ENCODE data around the gene ZCCHC18.
"Not testable (repeated sequence)": the region's sequence is repeated elsewhere in the genome, so short reads cannot be mapped to it uniquely, and the experiment has no call there.

ZCCHC18 gene

GRCh38 chrX:104112326-104112951 lies at the start of gene ZCCHC18:
Gene ZCCHC18, plus strand, starts transcription at chrX:104112523. Its CDS starts 1,589 bp downstream, at chrX:104114112.
- DNase-seq, result peak; percentile 39

- not testable (repeated sequence) for DNase-seq
These were observed 49.7 kb upstream of the ZCCHC18 start for GRCh38 chrX:104062636-104063035.

- not testable (repeated sequence) for DNase-seq
These were observed 36.4 kb upstream of the ZCCHC18 start, which contains the start of gene TMSB15C for GRCh38 chrX:104075778-104076445. Gene TMSB15C, minus strand, starts transcription at chrX:104076236.

GRCh38 chrX:104077854-104078253 lies 34.5 kb upstream of the ZCCHC18 start:
- not testable (repeated sequence) for DNase-seq

GRCh38 chrX:104084063-104084462 lies 28.3 kb upstream of the ZCCHC18 start:
- no peak for DNase-seq

- no peak for DNase-seq
These were observed 27.6 kb upstream of the ZCCHC18 start for GRCh38 chrX:104084534-104085277.

GRCh38 chrX:104085477-104085876 lies 26.8 kb upstream of the ZCCHC18 start:
- no peak for DNase-seq

- DNase-seq, result no peak
These were observed 26.4 kb upstream of the ZCCHC18 start for GRCh38 chrX:104085919-104086318.

- DNase-seq, result no peak
These were observed 14.0 kb upstream of the ZCCHC18 start for GRCh38 chrX:104098151-104098808.

GRCh38 chrX:104098919-104099318 lies 13.4 kb upstream of the ZCCHC18 start:
- no peak for DNase-seq

GRCh38 chrX:104104676-104105075 lies 7.6 kb upstream of the ZCCHC18 start:
- no peak for DNase-seq

- DNase-seq, result no peak
These were observed 6.7 kb upstream of the ZCCHC18 start for GRCh38 chrX:104105330-104106262.

GRCh38 chrX:104108955-104109354 lies 3.4 kb upstream of the ZCCHC18 start:
- no peak for DNase-seq

- DNase-seq, result not testable (repeated sequence)
These were observed 1.7 kb upstream of the ZCCHC18 start for GRCh38 chrX:104110491-104111240.

- peak; percentile 59 for DNase-seq
These were observed 1.1 kb downstream of the ZCCHC18 start for GRCh38 chrX:104113222-104113965.

GRCh38 chrX:104117759-104118158 lies 5.4 kb downstream of the ZCCHC18 start:
- DNase-seq, result no peak

GRCh38 chrX:104118765-104119164 lies 6.4 kb downstream of the ZCCHC18 start:
- no peak for DNase-seq

GRCh38 chrX:104122829-104123228 lies 10.5 kb downstream of the ZCCHC18 start:
- no peak for DNase-seq

GRCh38 chrX:104126856-104127255 lies 14.5 kb downstream of the ZCCHC18 start:
- DNase-seq, result no peak

- DNase-seq, result no peak
These were observed 18.5 kb downstream of the ZCCHC18 start for GRCh38 chrX:104130808-104131207.

Data from activated T-cell treated with anti-CD3 and anti-CD28 coated beads, Interleukin-2, amount 50 U/mL, for 1 hour (primary cell).